Endodermal cell (in vitro differentiated cells): ENCODE data around the gene CSTB. TPM values are rescaled to one million over a fixed set of nuclear protein-coding genes. Genes with fewer than 3 reads are reported as not detected.

Source experiments
- DNase-seq: peaks from one replicate; pipeline ENCODE4 v3.0.0-alpha.2; 2017
- H3K27ac ChIP-seq: 2 replicates; pipeline ENCODE4 v1.5.1; 2013; ENCODE audit warnings: mild to moderate bottlenecking, low read depth, low read length, moderate library complexity
- H3K27me3 ChIP-seq: 2 replicates; pipeline ENCODE4 v1.6.1; 2013; ENCODE audit warnings: mild to moderate bottlenecking, low read length, moderate library complexity; ENCODE audit not compliant: insufficient read depth, control insufficient read depth, poor library complexity, severe bottlenecking
- H3K36me3 ChIP-seq: 2 replicates; pipeline ENCODE4 v1.7.0; 2013; ENCODE audit warnings: mild to moderate bottlenecking, low read length, moderate library complexity; ENCODE audit not compliant: control insufficient read depth, insufficient read depth
- H3K4me1 ChIP-seq: one replicate; pipeline ENCODE4 v1.7.0; 2013; ENCODE audit warnings: low read length; ENCODE audit not compliant: control insufficient read depth, insufficient read depth
- H3K4me3 ChIP-seq: 2 replicates; pipeline ENCODE4 v1.5.1; 2013; ENCODE audit warnings: mild to moderate bottlenecking, low read length, moderate library complexity
- H3K9ac ChIP-seq: 2 replicates; pipeline ENCODE4 v1.6.1; 2013; ENCODE audit warnings: mild to moderate bottlenecking, low read length, moderate library complexity; ENCODE audit not compliant: poor library complexity, severe bottlenecking; ENCODE audit errors: extremely low read depth
- H3K9me3 ChIP-seq: 2 replicates; pipeline ENCODE4 v1.6.1; 2013; ENCODE audit warnings: mild to moderate bottlenecking, low read length, moderate library complexity; ENCODE audit not compliant: control insufficient read depth
- H3K27ac Mint-ChIP-seq: 2 replicates; pipeline ENCODE4 v1.8.0; 2020; ENCODE audit warnings: mixed read lengths
- H3K27me3 Mint-ChIP-seq: 2 replicates; pipeline ENCODE4 v1.8.0; 2021; ENCODE audit warnings: mild to moderate bottlenecking, mixed read lengths; ENCODE audit not compliant: insufficient read depth
- H3K36me3 Mint-ChIP-seq: 2 replicates; pipeline ENCODE4 v1.8.0; 2020; ENCODE audit warnings: low read depth, mixed read lengths
- H3K4me1 Mint-ChIP-seq: 2 replicates; pipeline ENCODE4 v1.8.0; 2020; ENCODE audit warnings: mixed read lengths
- H3K4me3 Mint-ChIP-seq: 2 replicates; pipeline ENCODE4 v1.8.0; 2020; ENCODE audit warnings: mild to moderate bottlenecking, moderate library complexity, mixed read lengths
- H3K9me3 Mint-ChIP-seq: 2 replicates; pipeline ENCODE4 v1.8.0; 2020; ENCODE audit warnings: mild to moderate bottlenecking, mixed read lengths
- WGBS, 2 experiments: methylation state at CpG; one replicate each; pipeline versions ENCODE4 v1.1.5 to v1.1.7; 2013; ENCODE audit warnings: missing lambda C conversion rate in 2 of 2, mixed read lengths in 1 of 2; ENCODE audit not compliant: insufficient coverage in 1 of 2, insufficient read length in 1 of 2; 5-methylcytosine and 5-hydroxymethylcytosine counted together
- total RNA-seq, 2 donors: library from RNA; stranded (reverse); fragmentation: NEBNext Ultra II Directional in 1 of 2; extraction: Animal tissue kit (Norgen Biotek cat#: 25700) in 1 of 2; gene quantifications; 2 replicates in 1 of 2; 3 replicates in 1 of 2; pipeline ENCODE4 v1.2.1, GENCODE V29; 2021
- TF ChIP-seq, protein P1 (sequence below): fragments of 200-600 bp; sonication (generic); conservative IDR thresholded peaks from 2 replicates; pipeline ENCODE4 v1.5.0; 2021; ENCODE audit warnings: antibody characterized with exemption, mild to moderate bottlenecking

CSTB gene
- total RNA-seq, 2 donors from 2014 or later = 50.0 to 54.5 TPM

DNA sequence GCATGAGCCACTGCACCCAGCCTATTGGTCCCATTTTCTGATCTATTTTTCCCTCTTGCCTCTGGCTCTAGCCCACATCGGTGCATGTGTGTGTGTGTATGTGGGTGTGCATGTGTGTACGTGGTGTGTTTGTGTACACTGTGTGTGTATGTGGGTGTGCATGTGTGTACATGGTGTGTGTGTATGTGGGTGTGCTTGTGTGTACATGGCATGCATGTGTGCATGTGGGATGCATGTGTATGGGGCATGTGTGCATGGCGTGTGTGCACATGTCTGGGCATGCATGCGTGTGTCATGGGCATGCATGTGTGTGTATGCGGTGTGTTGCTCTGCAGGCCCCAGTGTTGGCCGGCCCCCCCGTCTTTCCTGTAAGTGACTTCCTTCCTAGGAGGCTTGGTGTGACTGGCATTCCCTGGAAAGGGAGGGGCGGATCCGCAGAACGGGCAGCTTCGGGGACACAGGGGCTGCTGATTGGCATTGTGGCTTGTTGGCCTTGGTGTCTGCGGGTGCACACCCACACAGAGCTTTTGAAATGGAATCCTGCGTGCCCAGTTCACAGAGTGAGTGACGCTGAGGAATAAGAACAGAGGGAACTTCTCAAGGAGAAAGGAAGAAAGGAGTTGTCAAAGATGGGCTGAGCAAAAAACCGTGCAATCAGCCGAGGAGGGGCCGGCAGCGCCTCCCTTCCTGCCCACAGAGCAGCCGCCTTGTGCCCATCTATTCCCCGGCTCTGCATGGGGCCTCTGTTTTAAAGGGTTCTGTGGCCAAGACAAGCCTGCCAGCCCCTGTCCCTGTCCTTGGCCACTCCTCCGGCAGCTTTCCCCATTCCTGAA is 49.2 kb downstream of the CSTB start:
- H3K4me1 Mint-ChIP-seq = peaks cover 12% of the 10 kb centered on the region
- WGBS, 2 experiments = 91 to 95% methylated on average over 17 to 21 of the region's 21 CpGs
- Histone ChIP-seq H3K9me3 (no peaks in the 10 kb centered on the region), H3K4me1 (no peaks in the 10 kb centered on the region), H3K27ac (peak overlapping the region; percentile 24), H3K4me3 (no peak overlapping the region), H3K9ac (no peak overlapping the region), H3K36me3 (peaks cover 5% of the 10 kb centered on the region), H3K27me3 (no peaks in the 10 kb centered on the region)
- H3K27ac Mint-ChIP-seq = peak overlapping the region; percentile 48
- DNase-seq = peak; percentile 47
- H3K36me3 Mint-ChIP-seq = peaks cover 2% of the 10 kb centered on the region
- H3K9me3 Mint-ChIP-seq = no peaks in the 10 kb centered on the region
- TF ChIP-seq, protein P1, sequence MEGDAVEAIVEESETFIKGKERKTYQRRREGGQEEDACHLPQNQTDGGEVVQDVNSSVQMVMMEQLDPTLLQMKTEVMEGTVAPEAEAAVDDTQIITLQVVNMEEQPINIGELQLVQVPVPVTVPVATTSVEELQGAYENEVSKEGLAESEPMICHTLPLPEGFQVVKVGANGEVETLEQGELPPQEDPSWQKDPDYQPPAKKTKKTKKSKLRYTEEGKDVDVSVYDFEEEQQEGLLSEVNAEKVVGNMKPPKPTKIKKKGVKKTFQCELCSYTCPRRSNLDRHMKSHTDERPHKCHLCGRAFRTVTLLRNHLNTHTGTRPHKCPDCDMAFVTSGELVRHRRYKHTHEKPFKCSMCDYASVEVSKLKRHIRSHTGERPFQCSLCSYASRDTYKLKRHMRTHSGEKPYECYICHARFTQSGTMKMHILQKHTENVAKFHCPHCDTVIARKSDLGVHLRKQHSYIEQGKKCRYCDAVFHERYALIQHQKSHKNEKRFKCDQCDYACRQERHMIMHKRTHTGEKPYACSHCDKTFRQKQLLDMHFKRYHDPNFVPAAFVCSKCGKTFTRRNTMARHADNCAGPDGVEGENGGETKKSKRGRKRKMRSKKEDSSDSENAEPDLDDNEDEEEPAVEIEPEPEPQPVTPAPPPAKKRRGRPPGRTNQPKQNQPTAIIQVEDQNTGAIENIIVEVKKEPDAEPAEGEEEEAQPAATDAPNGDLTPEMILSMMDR = no peak
- H3K27me3 Mint-ChIP-seq = no peaks in the 10 kb centered on the region
- H3K4me3 Mint-ChIP-seq = peak overlapping the region; percentile 75

Other genes with a start within 250 kb of the CSTB start
- gene HSF2BP, start 116.8 kb downstream of the CSTB start, total RNA-seq = 1 to 10 TPM; 1.7 to 1.9 TPM
- gene RRP1B, start 116.7 kb downstream of the CSTB start, total RNA-seq = 10 to 100 TPM; 44.1 to 46.0 TPM
- 100 to 1,000 TPM in 1 of 2 donors, 10 to 100 TPM in 1; 90.9 to 105 TPM for gene PDXK, start 57.2 kb downstream of the CSTB start, total RNA-seq
- 10 to 100 TPM; 36.4 to 36.7 TPM for gene RRP1, start 13.3 kb upstream of the CSTB start, total RNA-seq
- 10 to 100 TPM; 44.0 to 74.4 TPM for gene AGPAT3, start 88.9 kb upstream of the CSTB start, total RNA-seq
- gene TRAPPC10, start 236.0 kb upstream of the CSTB start, total RNA-seq = 10 to 100 TPM; 36.8 to 40.1 TPM